ENCODE results near the gene GLI3.

DNA sequence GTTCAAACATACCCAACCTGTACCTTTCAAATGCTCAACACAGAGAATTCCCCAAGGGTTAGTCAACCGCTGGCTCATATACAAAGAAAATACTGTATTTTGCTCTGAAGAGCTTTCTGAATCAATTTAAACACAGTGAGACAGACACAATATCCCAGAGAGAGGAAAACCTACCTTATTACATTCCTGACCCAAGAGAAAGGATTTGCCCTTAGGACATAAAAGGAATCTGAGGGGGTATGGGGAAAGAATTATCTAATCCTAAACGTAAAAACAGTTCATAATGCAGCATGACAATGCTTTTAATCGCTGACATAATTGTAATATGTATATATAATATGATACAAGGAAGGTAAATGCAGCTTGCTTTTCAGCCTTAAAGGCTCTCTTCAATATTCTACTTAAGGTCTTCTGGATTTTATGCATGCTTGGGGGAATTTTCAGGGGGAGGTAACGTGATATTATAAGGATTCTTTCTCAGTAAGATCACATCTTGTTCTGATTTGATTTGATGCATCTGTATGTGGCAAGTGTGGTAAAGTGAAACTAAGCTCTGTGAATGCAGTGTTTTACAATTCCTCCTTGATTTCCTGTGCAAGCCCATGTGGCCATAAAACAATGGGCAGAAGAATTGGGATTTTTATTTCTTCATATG, 240.5 kb downstream of the GLI3 start:
- TF ChIP-seq, protein P1, sequence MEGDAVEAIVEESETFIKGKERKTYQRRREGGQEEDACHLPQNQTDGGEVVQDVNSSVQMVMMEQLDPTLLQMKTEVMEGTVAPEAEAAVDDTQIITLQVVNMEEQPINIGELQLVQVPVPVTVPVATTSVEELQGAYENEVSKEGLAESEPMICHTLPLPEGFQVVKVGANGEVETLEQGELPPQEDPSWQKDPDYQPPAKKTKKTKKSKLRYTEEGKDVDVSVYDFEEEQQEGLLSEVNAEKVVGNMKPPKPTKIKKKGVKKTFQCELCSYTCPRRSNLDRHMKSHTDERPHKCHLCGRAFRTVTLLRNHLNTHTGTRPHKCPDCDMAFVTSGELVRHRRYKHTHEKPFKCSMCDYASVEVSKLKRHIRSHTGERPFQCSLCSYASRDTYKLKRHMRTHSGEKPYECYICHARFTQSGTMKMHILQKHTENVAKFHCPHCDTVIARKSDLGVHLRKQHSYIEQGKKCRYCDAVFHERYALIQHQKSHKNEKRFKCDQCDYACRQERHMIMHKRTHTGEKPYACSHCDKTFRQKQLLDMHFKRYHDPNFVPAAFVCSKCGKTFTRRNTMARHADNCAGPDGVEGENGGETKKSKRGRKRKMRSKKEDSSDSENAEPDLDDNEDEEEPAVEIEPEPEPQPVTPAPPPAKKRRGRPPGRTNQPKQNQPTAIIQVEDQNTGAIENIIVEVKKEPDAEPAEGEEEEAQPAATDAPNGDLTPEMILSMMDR (IDR thresholded peaks at IDR 0.05), result no peak
- TF ChIP-seq POLR2AphosphoS5 (IDR thresholded peaks at IDR 0.05) (no peak), POLR2A (IDR thresholded peaks at IDR 0.05) (no peak)

Measured in stomach (tissue), 4 donors.